Hepatocyte (in vitro differentiated cells): ENCODE measurements around the gene PDLIM1.

Source experiments
- EZH2 ChIP-seq: fragments of 200-600 bp; sonication (generic); IDR thresholded peaks from 2 replicates; pipeline ENCODE4 v1.6.1; 2016; ENCODE audit warnings: antibody characterized with exemption, mild to moderate bottlenecking, borderline replicate concordance
- EZH2phosphoT487 ChIP-seq: fragments of 200-600 bp; sonication (generic); IDR thresholded peaks from one replicate; pipeline ENCODE4 v1.6.1; 2018; ENCODE audit warnings: antibody characterized with exemption, mild to moderate bottlenecking, low read depth, moderate library complexity; ENCODE audit not compliant: unreplicated experiment, severe bottlenecking
- TF ChIP-seq, protein P1 (sequence below): fragments of 200-600 bp; sonication (generic); IDR thresholded peaks from 2 replicates; pipeline ENCODE4 v1.5.1; 2016; ENCODE audit warnings: antibody characterized with exemption, mild to moderate bottlenecking; ENCODE audit not compliant: poor library complexity

DNA sequence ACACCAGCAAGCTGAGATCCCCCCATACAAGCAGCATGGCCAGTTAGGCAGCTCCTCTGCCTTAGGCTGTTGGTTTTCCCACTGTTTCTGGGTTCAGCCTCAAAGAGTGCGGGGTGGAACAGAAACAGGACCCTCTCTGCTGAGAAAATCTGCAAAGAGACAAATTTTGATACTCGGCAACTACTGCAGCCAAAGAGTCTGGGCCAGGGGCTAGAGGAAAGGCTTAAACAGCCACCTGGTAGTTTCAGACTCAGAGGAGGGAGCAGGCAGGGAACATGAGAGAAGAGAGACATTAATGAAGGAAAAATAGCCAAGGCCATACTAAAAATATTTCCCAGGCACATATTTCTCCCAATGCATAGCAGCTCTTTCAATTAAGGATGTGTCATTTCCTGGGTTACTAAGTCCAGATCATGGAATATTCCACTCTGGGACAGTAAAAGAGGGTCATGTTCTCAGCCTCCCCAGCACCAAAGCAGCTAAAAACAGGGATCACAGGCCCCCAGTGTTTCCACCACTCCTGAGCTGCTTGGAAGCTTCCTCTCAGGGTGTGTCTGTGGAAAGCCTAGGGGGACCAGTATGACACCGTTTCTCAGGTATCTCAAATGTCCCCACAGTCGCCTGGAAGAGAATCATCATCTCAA lies 29.8 kb downstream of the PDLIM1 start:
- TF ChIP-seq, protein P1, sequence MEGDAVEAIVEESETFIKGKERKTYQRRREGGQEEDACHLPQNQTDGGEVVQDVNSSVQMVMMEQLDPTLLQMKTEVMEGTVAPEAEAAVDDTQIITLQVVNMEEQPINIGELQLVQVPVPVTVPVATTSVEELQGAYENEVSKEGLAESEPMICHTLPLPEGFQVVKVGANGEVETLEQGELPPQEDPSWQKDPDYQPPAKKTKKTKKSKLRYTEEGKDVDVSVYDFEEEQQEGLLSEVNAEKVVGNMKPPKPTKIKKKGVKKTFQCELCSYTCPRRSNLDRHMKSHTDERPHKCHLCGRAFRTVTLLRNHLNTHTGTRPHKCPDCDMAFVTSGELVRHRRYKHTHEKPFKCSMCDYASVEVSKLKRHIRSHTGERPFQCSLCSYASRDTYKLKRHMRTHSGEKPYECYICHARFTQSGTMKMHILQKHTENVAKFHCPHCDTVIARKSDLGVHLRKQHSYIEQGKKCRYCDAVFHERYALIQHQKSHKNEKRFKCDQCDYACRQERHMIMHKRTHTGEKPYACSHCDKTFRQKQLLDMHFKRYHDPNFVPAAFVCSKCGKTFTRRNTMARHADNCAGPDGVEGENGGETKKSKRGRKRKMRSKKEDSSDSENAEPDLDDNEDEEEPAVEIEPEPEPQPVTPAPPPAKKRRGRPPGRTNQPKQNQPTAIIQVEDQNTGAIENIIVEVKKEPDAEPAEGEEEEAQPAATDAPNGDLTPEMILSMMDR, result no peak
- TF ChIP-seq EZH2 (no peak), EZH2phosphoT487 (no peak)
